ENCODE results near the gene UVSSA. TPM values are rescaled to one million over a fixed set of nuclear protein-coding genes. Genes with fewer than 3 reads are reported as not detected.

The UVSSA gene
- total RNA-seq, 4 donors from 2014 or later: 9.8 to 40.1 (median 14.5) TPM

DNA sequence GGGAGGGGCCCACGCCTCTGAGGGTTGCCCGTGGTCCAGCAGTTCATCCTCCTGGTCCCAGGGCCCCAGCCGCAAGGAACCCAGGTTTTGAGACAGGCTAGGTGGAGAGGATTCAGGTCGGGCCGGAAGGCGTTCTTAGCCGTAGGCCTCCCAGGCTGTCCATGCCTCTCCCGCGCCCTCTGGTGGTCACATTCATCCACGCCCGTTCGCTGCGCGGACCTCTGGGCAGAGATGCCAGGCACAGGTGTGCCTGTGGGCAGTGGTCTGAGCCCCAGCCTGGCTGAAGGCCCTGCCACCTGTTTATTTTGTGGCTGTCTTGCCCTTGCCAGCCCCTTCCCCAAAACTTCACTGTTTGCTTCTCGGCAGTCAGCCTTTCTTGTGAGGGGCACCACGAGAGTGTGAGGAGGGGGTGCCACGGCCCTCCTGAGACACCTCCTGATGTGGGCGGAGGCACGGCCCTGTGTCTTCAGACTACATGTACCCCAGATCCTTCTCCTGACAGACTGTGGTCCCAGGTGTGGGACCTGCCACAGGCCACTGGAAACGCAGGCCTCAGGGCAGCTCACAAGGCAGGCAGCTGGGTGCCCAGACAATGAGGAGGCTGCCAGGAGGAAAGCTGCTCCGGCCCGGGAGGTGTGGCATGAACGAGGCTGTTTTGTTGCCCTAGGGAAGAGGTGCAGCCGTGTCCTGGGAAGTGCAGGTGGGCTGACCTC, 5.0 kb downstream of the UVSSA start:
- TF ChIP-seq CTCF (IDR thresholded peaks at IDR 0.05; ENCODE audit: low read depth): no peak

GRCh38 chr4:1352567-1352900, 5.5 kb downstream of the UVSSA start:
- TF ChIP-seq CTCF (IDR thresholded peaks at IDR 0.05; ENCODE audit: low read depth): no peak

- TF ChIP-seq CTCF (IDR thresholded peaks at IDR 0.05; ENCODE audit: low read depth): no peak
Observed at GRCh38 chr4:1353186-1354055, 6.4 kb downstream of the UVSSA start.

GRCh38 chr4:1354136-1354982, 7.4 kb downstream of the UVSSA start:
- TF ChIP-seq CTCF (IDR thresholded peaks at IDR 0.05; ENCODE audit: low read depth): no peak

DNA sequence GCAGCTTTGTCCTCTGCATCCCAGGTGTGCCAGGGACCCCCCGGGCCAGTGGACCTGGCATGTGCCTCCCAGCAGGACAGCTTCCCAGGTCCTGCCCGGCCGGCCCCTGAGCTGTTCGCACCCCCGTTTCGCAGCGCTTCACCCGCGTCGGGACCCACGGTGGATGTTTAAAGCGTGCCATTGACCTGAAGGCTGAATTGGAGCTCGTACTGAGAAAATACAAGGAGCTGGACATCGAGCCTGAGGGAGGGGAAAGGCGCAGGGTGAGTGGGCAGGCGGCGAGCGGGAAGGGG, 7.9 kb downstream of the UVSSA start:
- TF ChIP-seq CTCF (IDR thresholded peaks at IDR 0.05; ENCODE audit: low read depth): no peak

- no peak for TF ChIP-seq CTCF (IDR thresholded peaks at IDR 0.05; ENCODE audit: low read depth)
Observed at GRCh38 chr4:1355378-1355777, 8.4 kb downstream of the UVSSA start.
